ENCODE results near the gene CALU.

The CALU gene

DNA sequence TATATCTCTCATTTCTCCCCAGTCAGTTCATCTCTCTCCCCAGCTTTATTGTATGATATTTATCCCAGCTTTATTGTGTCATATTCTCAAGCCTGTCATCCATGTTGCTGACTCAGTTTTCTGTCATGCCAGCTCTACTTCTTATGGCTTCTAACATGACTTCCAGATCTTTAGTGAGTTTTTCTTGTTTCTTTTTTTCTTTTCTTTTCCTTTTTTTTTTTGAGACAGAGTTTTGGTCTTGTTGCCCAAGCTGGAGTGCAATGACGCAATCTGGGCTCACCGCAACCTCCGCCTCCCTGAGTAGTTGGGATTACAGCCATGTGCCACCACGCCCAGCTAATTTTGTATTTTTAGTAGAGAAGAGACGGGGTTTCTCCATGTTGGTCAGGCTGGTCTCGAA lies 28.7 kb upstream of the CALU start:
- TF ChIP-seq, protein P1, sequence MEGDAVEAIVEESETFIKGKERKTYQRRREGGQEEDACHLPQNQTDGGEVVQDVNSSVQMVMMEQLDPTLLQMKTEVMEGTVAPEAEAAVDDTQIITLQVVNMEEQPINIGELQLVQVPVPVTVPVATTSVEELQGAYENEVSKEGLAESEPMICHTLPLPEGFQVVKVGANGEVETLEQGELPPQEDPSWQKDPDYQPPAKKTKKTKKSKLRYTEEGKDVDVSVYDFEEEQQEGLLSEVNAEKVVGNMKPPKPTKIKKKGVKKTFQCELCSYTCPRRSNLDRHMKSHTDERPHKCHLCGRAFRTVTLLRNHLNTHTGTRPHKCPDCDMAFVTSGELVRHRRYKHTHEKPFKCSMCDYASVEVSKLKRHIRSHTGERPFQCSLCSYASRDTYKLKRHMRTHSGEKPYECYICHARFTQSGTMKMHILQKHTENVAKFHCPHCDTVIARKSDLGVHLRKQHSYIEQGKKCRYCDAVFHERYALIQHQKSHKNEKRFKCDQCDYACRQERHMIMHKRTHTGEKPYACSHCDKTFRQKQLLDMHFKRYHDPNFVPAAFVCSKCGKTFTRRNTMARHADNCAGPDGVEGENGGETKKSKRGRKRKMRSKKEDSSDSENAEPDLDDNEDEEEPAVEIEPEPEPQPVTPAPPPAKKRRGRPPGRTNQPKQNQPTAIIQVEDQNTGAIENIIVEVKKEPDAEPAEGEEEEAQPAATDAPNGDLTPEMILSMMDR (IDR thresholded peaks at IDR 0.05) = no peak

- TF ChIP-seq, protein P1 (IDR thresholded peaks at IDR 0.05) = no peak
Observed at GRCh38 chr7:128713794-128714193, 25.4 kb upstream of the CALU start.

- TF ChIP-seq, protein P1 (IDR thresholded peaks at IDR 0.05) = no peak
Observed at GRCh38 chr7:128714701-128715495, 24.3 kb upstream of the CALU start.

GRCh38 chr7:128718967-128719642 lies 20.1 kb upstream of the CALU start:
- TF ChIP-seq, protein P1 (IDR thresholded peaks at IDR 0.05) = no peak

DNA sequence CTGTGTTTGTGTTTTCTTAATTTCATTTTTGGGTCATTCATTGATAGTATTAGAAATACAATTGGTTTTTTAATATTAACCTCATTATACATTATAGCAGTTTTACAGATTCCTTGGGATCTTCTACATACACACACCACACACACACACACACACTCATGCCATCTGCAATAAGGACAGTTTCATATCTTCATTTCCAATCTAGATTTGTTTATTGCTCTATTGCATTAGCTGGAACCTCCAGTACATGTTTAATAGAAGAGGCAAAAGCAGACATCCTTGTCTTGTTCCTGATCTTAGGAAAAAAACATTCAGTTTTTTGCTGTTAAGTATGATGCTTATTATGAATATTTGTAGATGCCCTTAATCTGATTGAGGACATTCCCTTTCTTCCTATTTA lies 17.8 kb upstream of the CALU start:
- TF ChIP-seq, protein P1 (IDR thresholded peaks at IDR 0.05) = no peak

- TF ChIP-seq, protein P1 (IDR thresholded peaks at IDR 0.05) = no peak
Observed at GRCh38 chr7:128724743-128725142, 14.4 kb upstream of the CALU start.

DNA sequence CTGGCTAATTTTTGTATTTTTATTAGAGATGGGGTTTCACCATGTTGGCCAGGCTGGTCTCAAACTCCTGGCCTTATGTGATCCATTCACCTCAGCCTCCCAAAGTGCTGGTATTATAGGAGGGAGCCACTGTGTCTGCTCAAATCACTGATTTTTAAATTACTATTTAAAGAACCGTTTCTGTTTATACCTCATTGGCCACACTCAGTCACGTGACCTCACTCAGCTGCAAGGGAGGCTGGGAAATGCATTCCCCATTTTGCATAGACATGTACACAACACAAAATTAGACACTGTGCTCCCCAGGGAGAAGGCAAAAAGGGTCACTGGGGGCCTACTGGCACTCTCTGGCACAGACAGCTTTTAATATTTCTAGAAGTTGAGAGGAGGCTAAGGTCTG lies 13.6 kb upstream of the CALU start:
- TF ChIP-seq, protein P1 (IDR thresholded peaks at IDR 0.05) = no peak

Measured in LNCAP (cell line).